Psoas muscle (tissue), 8 donors: ENCODE measurements around the gene MARCO. TPM values are rescaled to one million over a fixed set of nuclear protein-coding genes. Genes with fewer than 3 reads are reported as not detected.

ENCODE experiments used
- ATAC-seq, 4 donors: fragments of 200-7000 bp; cut with Tn5 transposase; one replicate each; pipeline ENCODE4 v1.9.1; 2020; ENCODE audit warnings: moderate library complexity in 3 of 4, mild to moderate bottlenecking in 2 of 4
- DNase-seq, 2 donors: peaks; one replicate each; pipeline ENCODE4 v3.0.0-alpha.2; 2020
- H3K27ac ChIP-seq: fragments of 200-600 bp; one replicate; pipeline ENCODE4 v1.8.0; 2022
- H3K27me3 ChIP-seq, 3 donors: fragments of 200-600 bp in 1 of 3; one replicate each; pipeline versions ENCODE4 v1.6.1 to v1.8.0; 2013 to 2022; ENCODE audit warnings: low read length in 2 of 3, mild to moderate bottlenecking in 2 of 3, moderate library complexity in 1 of 3; ENCODE audit not compliant: insufficient read depth in 3 of 3
- H3K36me3 ChIP-seq, 2 donors: fragments of 200-600 bp in 1 of 2; one replicate each; pipeline versions ENCODE4 v1.6.1 to v1.8.0; 2013 to 2022; ENCODE audit warnings: low read depth in 1 of 2, mild to moderate bottlenecking in 1 of 2, moderate library complexity in 1 of 2; ENCODE audit not compliant: insufficient read depth in 1 of 2
- H3K4me1 ChIP-seq: fragments of 200-600 bp; one replicate; pipeline ENCODE4 v1.8.0; 2022
- H3K4me3 ChIP-seq: fragments of 200-600 bp; one replicate; pipeline ENCODE4 v1.8.0; 2022; ENCODE audit warnings: mild to moderate bottlenecking
- H3K9me3 ChIP-seq: fragments of 200-600 bp; one replicate; pipeline ENCODE4 v1.8.0; 2022
- CTCF ChIP-seq: fragments of 200-600 bp; IDR thresholded peaks from one replicate; pipeline ENCODE4 v1.8.0; 2022; ENCODE audit warnings: antibody characterized with exemption
- WGBS, 3 donors: extraction: QIAGEN DNeasy Blood & Tissue Kit; methylation state at CpG; one replicate each; pipeline versions ENCODE4 v1.1.6 to v1.1.7; 2013; 5-methylcytosine and 5-hydroxymethylcytosine counted together
- intact Hi-C, 2 donors: fragments of 100-400 bp; cut with DNase I; formaldehyde crosslinking; loops; one replicate each; pipeline versions ENCODE4 v1.11.0 to v1.14.2; 2022
- polyA plus RNA-seq, 3 donors: library from polyadenylated mRNA; stranded (reverse); fragments of 200-250 nt; gene quantifications; one replicate each; pipeline ENCODE4 v1.2.3, GENCODE V29; 2013
- total RNA-seq, 4 donors: library from RNA; stranded (reverse); fragmentation: NEBNext Ultra II Directional in 2 of 4; extraction: Animal tissue kit (Norgen Biotek cat#: 25700) in 2 of 4; gene quantifications; one replicate each; pipeline versions ENCODE4 v1.2.1 to v1.2.4, GENCODE V29; 2021 to 2023
- donor health status: healthy with polysubstance abuse.
- donor health status: DM: no; HTN: no; CAD: no; lungs with moderate emphysema.
- donor health status: Bipolar disorder and iron deficiency.
- donor health status: healthy.
- donor health status: DM: yes; HTN: yes; CAD: no.
- donor health status: DM: no; HTN: no; CAD: no.
- donor health status: DM: no; HTN: no; CAD: no.
- donor health status: DM: yes; HTN: yes; CAD: no.

The MARCO gene
- total and polyA plus RNA-seq, 7 donors, result 0.18 to 6.1 (median 2.6) TPM

DNA sequence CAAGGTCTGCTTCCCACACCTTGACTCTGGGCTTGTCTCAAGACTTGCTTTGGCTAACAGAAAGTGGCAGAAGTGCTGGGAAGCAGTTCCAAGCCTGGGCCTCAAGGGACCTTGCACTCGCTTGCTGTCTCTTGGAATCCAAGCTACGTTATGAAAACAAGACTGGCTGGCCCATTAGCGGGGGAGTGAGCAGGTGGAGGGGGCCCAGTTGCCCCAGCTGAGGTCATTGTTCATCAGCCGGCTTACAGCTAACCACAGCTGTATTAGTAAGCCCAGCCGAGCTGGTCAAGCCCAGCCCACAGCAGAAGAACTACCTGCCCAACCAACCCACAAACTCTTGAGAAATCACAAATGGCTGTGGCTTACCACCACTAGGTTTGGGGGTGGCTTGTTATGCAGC lies 63.1 kb downstream of the MARCO start:
- intact Hi-C loops, result no loop called here
- H3K27me3 ChIP-seq, result peaks cover 0 to 11% (median 0%) of the 10 kb centered on the region in 3 donors

DNA sequence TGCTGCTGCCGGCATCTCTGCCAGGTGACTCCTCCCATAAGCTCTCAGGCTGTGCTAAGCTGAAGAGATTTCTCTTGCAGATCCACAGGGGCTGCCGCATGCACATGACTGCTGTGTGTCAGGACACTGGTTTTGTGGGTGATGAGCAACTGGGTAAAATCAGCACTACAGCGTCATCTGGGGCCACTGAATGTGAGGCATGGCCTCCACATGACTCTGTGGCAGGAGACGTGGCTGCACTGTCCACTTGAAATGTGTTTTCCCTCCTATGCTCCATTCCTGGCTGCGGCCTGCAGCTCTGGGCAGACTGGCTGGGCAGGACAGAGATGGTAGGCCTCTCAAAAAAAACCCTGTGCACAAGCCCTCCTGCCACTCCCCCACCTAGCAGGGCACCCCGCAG lies 63.6 kb downstream of the MARCO start:
- Histone ChIP-seq H3K36me3 (no peaks in the 10 kb centered on the region), H3K9me3 (no peaks in the 10 kb centered on the region), H3K4me3 (no peak overlapping the region), H3K4me1 (no peaks in the 10 kb centered on the region), H3K27ac (no peak overlapping the region), H3K27me3 (peaks cover 0 to 13% (median 0%) of the 10 kb centered on the region in 3 donors)
- DNase-seq (no peak), ATAC-seq (no peak)
- TF ChIP-seq CTCF, result no peak
- 86% methylated on average over 6 of the region's 6 CpGs for WGBS, 3 donors
- intact Hi-C loops, result no loop called here

More for the DNA sequence above, 63.1 kb downstream of the MARCO start:
- TF ChIP-seq CTCF, result no peak
- H3K9me3 ChIP-seq, result no peaks in the 10 kb centered on the region
- H3K36me3 ChIP-seq, result no peaks in the 10 kb centered on the region
- no peak overlapping the region for H3K4me3 ChIP-seq
- H3K27ac ChIP-seq, result no peak overlapping the region
- ATAC-seq (no peak), DNase-seq (no peak)
- 47 to 51% (median 50%) methylated on average over 5 of the region's 5 CpGs for WGBS, 3 donors
- H3K4me1 ChIP-seq, result no peaks in the 10 kb centered on the region

GRCh38 chr2:119006441-119006840 lies 64.4 kb downstream of the MARCO start:
- peaks cover 0 to 13% (median 1%) of the 10 kb centered on the region in 3 donors for H3K27me3 ChIP-seq
- ATAC-seq (no peak), DNase-seq (no peak)
- no peaks in the 10 kb centered on the region for H3K4me1 ChIP-seq
- H3K27ac ChIP-seq, result no peak overlapping the region
- WGBS, 3 donors, result 82 to 86% (median 86%) methylated on average over 7 of the region's 7 CpGs
- no peak overlapping the region for H3K4me3 ChIP-seq
- H3K9me3 ChIP-seq, result no peaks in the 10 kb centered on the region
- H3K36me3 ChIP-seq, result no peaks in the 10 kb centered on the region
- intact Hi-C loops, result no loop called here
- no peak for TF ChIP-seq CTCF

GRCh38 chr2:119008108-119008507 lies 66.1 kb downstream of the MARCO start:
- Histone ChIP-seq H3K27ac (no peak overlapping the region), H3K4me3 (no peak overlapping the region), H3K4me1 (no peaks in the 10 kb centered on the region), H3K9me3 (no peaks in the 10 kb centered on the region), H3K36me3 (no peaks in the 10 kb centered on the region), H3K27me3 (peaks cover 0 to 13% (median 2%) of the 10 kb centered on the region in 3 donors)
- no peak for ATAC-seq
- DNase-seq, result no peak
- 68 to 76% (median 74%) methylated on average over 2 of the region's 2 CpGs for WGBS, 3 donors
- intact Hi-C loops, result no loop called here
- no peak for TF ChIP-seq CTCF

DNA sequence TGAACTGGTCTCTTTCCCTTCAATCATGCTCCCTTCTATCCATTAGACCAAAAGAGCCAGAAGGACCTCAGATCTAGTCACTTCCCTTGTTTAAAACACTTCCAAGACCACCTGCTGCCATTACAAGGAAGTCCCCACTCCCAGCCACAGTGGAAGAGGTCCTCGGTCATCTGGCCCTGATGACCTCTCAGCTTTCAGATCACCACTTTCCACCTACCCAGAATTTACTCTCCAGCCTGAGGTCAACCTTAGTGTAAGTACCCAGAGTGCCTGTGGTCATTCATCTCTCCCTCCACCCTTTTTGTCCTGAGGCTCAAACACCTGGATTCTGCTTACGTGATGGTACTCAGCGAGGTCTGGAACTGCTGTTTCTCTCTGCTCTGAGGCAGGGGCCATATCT lies 67.1 kb downstream of the MARCO start:
- Histone ChIP-seq H3K27me3 (peaks cover 0 to 13% (median 2%) of the 10 kb centered on the region in 3 donors), H3K36me3 (no peaks in the 10 kb centered on the region), H3K27ac (no peak overlapping the region), H3K4me1 (no peaks in the 10 kb centered on the region), H3K9me3 (no peaks in the 10 kb centered on the region), H3K4me3 (no peak overlapping the region)
- 85 to 88% (median 88%) methylated on average over 3 of the region's 3 CpGs for WGBS, 3 donors
- intact Hi-C loops, result no loop called here
- no peak for TF ChIP-seq CTCF
- no peak for ATAC-seq
- DNase-seq, result no peak
